Heart left ventricle (tissue), 13 donors: ENCODE data around the gene ALDH4A1.

ENCODE experiments used
- POLR2A ChIP-seq, 2 donors: fragments of 450-650 bp; IDR thresholded peaks; one replicate each; pipeline ENCODE4 v1.6.1; 2017; ENCODE audit warnings: antibody characterized with exemption in 2 of 2, mild to moderate bottlenecking in 2 of 2, moderate library complexity in 2 of 2
- TF ChIP-seq, protein P1 (sequence below), 12 donors: fragments of 200-600 bp; sonication (generic) in 4 of 12; IDR thresholded peaks; one replicate each; pipeline versions ENCODE4 v1.5.0 to v1.8.0; 2018 to 2022; ENCODE audit warnings: antibody characterized with exemption in 12 of 12, mild to moderate bottlenecking in 5 of 12
- donor health status: ischemic (EF 13 %, LVEDD 7.1; RV severe dilation, severe dysfunction).
- donor health status: DM: no; HTN: yes; CAD: no.
- donor health status: DM: no; HTN: no; CAD: no.
- donor health status: ischemic (EF 25% LVEDD 6.9; RV normal size, moderate dysfunction).
- donor health status: ischemic (EF 25% LVEDD 5.7; RV mildly dilated, moderate dysfunction).
- donor health status: ischemic (EF 35%, LVEDD 5.7; RV mildly dilated, moderate dysfunction).
- donor health status: nonischemic (EF 11% LVEDD 7.7; RV severe dilation, severe dysfunction).
- donor health status: DM: yes; HTN: yes; CAD: no.
- donor health status: PGD.
- donor health status: ischemic (EF 29% LVEDD 5.4; RV normal size, mild dysfunction).
- donor health status: nonischemic (EF 23%, LVEDD 6.1; RV moderate dilation, normal function).

DNA sequence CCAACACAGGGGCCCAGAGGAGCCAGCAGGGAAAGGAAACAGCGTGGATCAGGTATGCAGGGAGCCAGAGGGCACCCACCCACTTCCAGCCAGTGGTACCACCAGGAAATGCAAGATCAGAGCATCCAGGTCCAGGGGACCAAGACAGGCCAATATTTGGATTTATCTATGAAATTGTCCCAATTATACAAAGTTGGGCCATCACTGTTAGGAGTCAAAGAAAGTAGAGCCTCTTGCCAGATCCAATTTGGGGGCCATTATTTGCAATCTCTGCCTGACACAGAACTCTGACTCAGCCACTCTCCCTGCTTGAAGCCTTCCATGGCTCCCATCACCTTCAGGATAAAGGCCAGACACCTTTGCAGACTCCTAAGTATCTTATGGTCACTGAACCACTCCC, 21.8 kb downstream of the ALDH4A1 start:
- no peak for TF ChIP-seq POLR2A (IDR thresholded peaks at IDR 0.05)
- TF ChIP-seq, protein P1, sequence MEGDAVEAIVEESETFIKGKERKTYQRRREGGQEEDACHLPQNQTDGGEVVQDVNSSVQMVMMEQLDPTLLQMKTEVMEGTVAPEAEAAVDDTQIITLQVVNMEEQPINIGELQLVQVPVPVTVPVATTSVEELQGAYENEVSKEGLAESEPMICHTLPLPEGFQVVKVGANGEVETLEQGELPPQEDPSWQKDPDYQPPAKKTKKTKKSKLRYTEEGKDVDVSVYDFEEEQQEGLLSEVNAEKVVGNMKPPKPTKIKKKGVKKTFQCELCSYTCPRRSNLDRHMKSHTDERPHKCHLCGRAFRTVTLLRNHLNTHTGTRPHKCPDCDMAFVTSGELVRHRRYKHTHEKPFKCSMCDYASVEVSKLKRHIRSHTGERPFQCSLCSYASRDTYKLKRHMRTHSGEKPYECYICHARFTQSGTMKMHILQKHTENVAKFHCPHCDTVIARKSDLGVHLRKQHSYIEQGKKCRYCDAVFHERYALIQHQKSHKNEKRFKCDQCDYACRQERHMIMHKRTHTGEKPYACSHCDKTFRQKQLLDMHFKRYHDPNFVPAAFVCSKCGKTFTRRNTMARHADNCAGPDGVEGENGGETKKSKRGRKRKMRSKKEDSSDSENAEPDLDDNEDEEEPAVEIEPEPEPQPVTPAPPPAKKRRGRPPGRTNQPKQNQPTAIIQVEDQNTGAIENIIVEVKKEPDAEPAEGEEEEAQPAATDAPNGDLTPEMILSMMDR (IDR thresholded peaks at IDR 0.05) = no peak
